NB4 (cell line): ENCODE data around the gene AHR.

ENCODE experiments used
- MYC ChIP-seq: IDR thresholded peaks from 2 replicates; pipeline ENCODE4 v1.6.1; 2011; ENCODE audit warnings: low read depth, low read length
- POLR2A ChIP-seq: IDR thresholded peaks from 2 replicates; pipeline ENCODE4 v1.6.1; 2011; ENCODE audit warnings: mild to moderate bottlenecking; ENCODE audit not compliant: insufficient read length; ENCODE audit errors: extremely low read depth
- TF ChIP-seq, protein P1 (sequence below): IDR thresholded peaks from one replicate; pipeline ENCODE4 v1.5.1; 2012; ENCODE audit warnings: low read depth, low read length
- TF ChIP-seq, protein P2 (sequence below): IDR thresholded peaks from 2 replicates; pipeline ENCODE4 v1.6.1; 2011; ENCODE audit warnings: low read depth, low read length

DNA sequence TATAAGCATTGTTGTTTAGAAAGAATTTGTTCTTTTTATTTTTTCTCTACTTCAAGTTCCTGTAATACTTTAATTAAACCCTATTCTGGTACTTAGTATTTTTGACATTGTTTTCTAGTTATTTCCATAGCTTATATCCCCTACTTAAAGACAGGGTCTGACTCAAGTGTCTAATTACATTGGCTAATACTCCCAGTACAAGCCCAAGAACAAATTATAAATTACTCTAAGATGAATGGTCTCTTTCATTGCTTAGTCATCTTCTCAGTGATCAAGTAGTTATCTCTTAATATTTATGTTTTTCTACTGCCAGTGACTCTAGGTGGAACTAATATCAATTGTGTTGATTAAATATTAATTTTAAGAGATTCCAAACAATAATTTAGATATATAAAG lies 21.6 kb downstream of the AHR start:
- TF ChIP-seq, protein P1, sequence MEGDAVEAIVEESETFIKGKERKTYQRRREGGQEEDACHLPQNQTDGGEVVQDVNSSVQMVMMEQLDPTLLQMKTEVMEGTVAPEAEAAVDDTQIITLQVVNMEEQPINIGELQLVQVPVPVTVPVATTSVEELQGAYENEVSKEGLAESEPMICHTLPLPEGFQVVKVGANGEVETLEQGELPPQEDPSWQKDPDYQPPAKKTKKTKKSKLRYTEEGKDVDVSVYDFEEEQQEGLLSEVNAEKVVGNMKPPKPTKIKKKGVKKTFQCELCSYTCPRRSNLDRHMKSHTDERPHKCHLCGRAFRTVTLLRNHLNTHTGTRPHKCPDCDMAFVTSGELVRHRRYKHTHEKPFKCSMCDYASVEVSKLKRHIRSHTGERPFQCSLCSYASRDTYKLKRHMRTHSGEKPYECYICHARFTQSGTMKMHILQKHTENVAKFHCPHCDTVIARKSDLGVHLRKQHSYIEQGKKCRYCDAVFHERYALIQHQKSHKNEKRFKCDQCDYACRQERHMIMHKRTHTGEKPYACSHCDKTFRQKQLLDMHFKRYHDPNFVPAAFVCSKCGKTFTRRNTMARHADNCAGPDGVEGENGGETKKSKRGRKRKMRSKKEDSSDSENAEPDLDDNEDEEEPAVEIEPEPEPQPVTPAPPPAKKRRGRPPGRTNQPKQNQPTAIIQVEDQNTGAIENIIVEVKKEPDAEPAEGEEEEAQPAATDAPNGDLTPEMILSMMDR, result no peak
- TF ChIP-seq POLR2A, result no peak
- TF ChIP-seq, protein P2, sequence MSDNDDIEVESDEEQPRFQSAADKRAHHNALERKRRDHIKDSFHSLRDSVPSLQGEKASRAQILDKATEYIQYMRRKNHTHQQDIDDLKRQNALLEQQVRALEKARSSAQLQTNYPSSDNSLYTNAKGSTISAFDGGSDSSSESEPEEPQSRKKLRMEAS, result no peak
- TF ChIP-seq MYC, result no peak
